Measurements from ENCODE around the gene GRM7. TPM values are rescaled to one million over a fixed set of nuclear protein-coding genes. Genes with fewer than 3 reads are reported as not detected.

The GRM7 gene
- total RNA-seq, 3 donors from 2014 or later: 0.59 to 1.3 (median 1.1) TPM

DNA sequence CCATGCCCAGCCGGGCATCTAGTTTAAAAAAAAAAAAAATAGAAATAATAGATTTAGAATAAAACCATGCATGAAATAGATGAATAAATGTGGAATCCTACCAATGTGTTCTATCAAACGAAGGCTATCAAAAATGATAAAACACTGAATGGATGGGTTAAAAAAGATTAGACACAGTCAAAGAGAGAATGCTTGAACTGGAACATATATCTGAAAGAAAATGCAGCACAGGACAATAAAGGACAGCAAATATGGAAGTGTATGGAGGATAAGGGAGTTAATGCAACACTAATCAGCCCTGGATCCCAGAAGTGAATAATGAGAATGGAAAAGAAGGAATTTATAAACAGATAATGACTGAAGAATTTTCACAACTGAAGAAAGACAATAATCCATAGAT, 571.7 kb downstream of the GRM7 start:
- intact Hi-C loops (cut with DNase I; ENCODE audit: low total_unique reads): no loop called here
- Histone ChIP-seq H3K4me3 (no peak overlapping the region), H3K4me1 (no peaks in the 10 kb centered on the region), H3K9me3 (peaks cover 0 to 13% of the 10 kb centered on the region in 2 donors), H3K27ac (no peak overlapping the region), H3K27me3 (no peaks in the 10 kb centered on the region), H3K36me3 (no peaks in the 10 kb centered on the region)
- TF ChIP-seq, protein P1, sequence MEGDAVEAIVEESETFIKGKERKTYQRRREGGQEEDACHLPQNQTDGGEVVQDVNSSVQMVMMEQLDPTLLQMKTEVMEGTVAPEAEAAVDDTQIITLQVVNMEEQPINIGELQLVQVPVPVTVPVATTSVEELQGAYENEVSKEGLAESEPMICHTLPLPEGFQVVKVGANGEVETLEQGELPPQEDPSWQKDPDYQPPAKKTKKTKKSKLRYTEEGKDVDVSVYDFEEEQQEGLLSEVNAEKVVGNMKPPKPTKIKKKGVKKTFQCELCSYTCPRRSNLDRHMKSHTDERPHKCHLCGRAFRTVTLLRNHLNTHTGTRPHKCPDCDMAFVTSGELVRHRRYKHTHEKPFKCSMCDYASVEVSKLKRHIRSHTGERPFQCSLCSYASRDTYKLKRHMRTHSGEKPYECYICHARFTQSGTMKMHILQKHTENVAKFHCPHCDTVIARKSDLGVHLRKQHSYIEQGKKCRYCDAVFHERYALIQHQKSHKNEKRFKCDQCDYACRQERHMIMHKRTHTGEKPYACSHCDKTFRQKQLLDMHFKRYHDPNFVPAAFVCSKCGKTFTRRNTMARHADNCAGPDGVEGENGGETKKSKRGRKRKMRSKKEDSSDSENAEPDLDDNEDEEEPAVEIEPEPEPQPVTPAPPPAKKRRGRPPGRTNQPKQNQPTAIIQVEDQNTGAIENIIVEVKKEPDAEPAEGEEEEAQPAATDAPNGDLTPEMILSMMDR (IDR thresholded peaks at IDR 0.05): no peak
- TF ChIP-seq POLR2A (IDR thresholded peaks at IDR 0.05) (no peak), POLR2AphosphoS5 (IDR thresholded peaks at IDR 0.05) (no peak)
- DNase-seq (ENCODE audit: low spot score in 2 of 2): no peak

DNA sequence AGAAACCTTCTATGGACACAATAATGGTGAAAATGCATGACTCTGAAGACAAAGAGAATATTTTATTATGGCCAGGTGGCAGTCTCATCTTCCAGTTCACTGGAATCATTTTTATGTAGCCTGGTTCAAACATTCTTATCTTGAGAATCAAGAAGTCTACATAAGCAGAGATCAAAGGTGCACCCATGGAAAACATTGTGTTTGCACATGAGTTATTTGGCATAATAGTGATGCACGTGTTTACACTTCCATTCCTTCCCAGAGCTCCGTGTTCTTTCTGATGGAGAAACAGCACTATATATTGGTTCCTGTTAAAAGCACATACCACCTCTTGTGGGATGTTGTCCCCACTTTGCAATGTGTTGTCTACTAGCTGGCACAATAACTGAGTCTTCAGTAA, 572.2 kb downstream of the GRM7 start:
- intact Hi-C loops (cut with DNase I; ENCODE audit: low total_unique reads): no loop called here
- H3K36me3 ChIP-seq: no peaks in the 10 kb centered on the region
- peaks cover 0 to 13% of the 10 kb centered on the region in 2 donors for H3K9me3 ChIP-seq
- no peaks in the 10 kb centered on the region for H3K4me1 ChIP-seq
- TF ChIP-seq, protein P1 (IDR thresholded peaks at IDR 0.05): no peak
- TF ChIP-seq POLR2A (IDR thresholded peaks at IDR 0.05): no peak
- no peak for TF ChIP-seq POLR2AphosphoS5 (IDR thresholded peaks at IDR 0.05)
- H3K4me3 ChIP-seq: no peak overlapping the region
- H3K27ac ChIP-seq: no peak overlapping the region
- H3K27me3 ChIP-seq: no peaks in the 10 kb centered on the region
- no peak for DNase-seq (ENCODE audit: low spot score in 2 of 2)

DNA sequence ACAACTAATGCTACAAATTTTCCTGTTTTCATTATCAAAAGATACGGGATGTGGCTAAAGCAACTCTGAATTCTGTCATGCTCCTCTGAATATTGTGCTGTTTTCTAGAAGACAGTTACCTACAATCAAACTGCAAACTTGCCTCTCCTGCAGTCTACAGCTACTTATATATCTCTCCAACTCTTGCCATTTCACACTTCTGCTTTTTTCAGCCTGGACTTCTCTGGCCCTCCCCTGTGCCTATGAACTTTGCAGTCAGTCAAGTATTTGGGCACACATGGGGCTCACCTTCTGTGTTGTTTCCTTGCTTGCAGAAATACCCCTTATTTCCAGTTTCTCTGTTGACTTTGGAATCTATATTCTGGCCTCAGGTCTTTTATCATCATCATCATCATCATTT, 575.6 kb downstream of the GRM7 start:
- Histone ChIP-seq H3K4me3 (no peak overlapping the region), H3K4me1 (no peaks in the 10 kb centered on the region)
- intact Hi-C loops (cut with DNase I; ENCODE audit: low total_unique reads): no loop called here

DNA sequence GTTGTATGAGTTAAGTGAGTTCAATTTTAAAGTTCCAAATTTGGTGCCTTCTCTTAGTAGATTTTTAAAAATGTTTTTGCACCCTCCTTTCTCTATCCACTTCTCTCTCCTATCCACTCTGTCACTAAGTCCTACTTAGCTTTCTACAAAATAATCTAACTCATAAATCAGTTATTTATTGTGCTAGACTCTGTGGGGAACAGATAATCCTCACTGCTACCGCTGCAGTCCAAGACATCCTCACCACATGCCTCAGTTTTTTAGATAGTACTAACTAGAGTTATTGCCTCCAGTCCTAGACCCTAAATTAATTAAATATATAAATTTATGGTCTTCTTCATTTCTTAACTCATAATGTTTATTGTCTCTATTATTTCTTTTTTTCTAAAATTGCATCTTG, 576.3 kb downstream of the GRM7 start:
- TF ChIP-seq POLR2A (IDR thresholded peaks at IDR 0.05) (no peak), POLR2AphosphoS5 (IDR thresholded peaks at IDR 0.05) (no peak)
- TF ChIP-seq, protein P1 (IDR thresholded peaks at IDR 0.05): no peak
- Histone ChIP-seq H3K36me3 (no peaks in the 10 kb centered on the region), H3K4me3 (no peak overlapping the region), H3K27me3 (no peaks in the 10 kb centered on the region), H3K4me1 (no peaks in the 10 kb centered on the region), H3K9me3 (peaks cover 0 to 12% of the 10 kb centered on the region in 2 donors), H3K27ac (no peak overlapping the region)
- intact Hi-C loops (cut with DNase I; ENCODE audit: low total_unique reads): no loop called here
- DNase-seq (ENCODE audit: low spot score in 2 of 2): no peak

More for the DNA sequence above, 575.6 kb downstream of the GRM7 start:
- TF ChIP-seq POLR2AphosphoS5 (IDR thresholded peaks at IDR 0.05) (no peak), POLR2A (IDR thresholded peaks at IDR 0.05) (no peak)
- TF ChIP-seq, protein P1 (IDR thresholded peaks at IDR 0.05): no peak
- Histone ChIP-seq H3K27ac (no peak overlapping the region), H3K27me3 (no peaks in the 10 kb centered on the region), H3K9me3 (peaks cover 0 to 13% of the 10 kb centered on the region in 2 donors), H3K36me3 (no peaks in the 10 kb centered on the region)
- DNase-seq (ENCODE audit: low spot score in 2 of 2): no peak

DNA sequence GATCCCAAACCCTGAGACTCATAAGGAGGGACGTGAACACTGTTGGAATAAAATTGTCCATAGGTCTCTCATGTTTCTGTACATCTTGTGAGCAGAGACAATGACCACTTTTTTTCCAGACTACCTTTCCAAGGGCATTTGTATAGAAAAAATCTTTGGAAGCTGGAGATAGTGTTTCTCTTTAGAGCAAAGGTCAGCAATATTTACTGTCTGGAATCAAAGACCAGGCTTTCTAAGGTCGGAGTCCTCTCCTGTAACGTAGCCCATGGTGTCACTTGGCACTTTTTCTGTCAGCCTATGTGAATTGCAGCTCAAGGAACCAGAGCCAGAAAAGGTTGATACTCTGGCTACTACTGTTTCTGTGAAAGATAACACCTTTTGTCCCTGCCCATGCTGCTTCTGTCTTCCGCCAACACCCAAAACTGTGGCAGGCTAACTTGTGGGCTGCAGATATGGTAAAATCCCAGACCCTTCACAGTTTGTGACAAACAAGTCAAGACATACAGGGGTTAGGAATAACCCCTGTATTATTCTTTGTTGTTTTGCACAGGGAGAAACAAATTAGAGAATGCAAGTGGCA, 578.3 kb downstream of the GRM7 start:
- Histone ChIP-seq H3K27me3 (no peaks in the 10 kb centered on the region), H3K9me3 (no peaks in the 10 kb centered on the region), H3K4me3 (no peak overlapping the region), H3K36me3 (no peaks in the 10 kb centered on the region), H3K4me1 (no peaks in the 10 kb centered on the region), H3K27ac (no peak overlapping the region)
- TF ChIP-seq POLR2A (IDR thresholded peaks at IDR 0.05): no peak
- TF ChIP-seq POLR2AphosphoS5 (IDR thresholded peaks at IDR 0.05): no peak
- TF ChIP-seq, protein P1 (IDR thresholded peaks at IDR 0.05): no peak
- intact Hi-C loops (cut with DNase I; ENCODE audit: low total_unique reads): no loop called here
- no peak for DNase-seq (ENCODE audit: low spot score in 2 of 2)
